WTC11 (cell line): ENCODE results near the gene LPCAT1. TPM values are rescaled to one million over a fixed set of nuclear protein-coding genes. Genes with fewer than 3 reads are reported as not detected.

Source experiments
- ATAC-seq: fragments of 200-7000 bp; cut with Tn5 transposase; 2 replicates; pipeline ENCODE4 v1.10.0; 2021; ENCODE audit warnings: mild to moderate bottlenecking, moderate library complexity
- CTCF ChIA-PET: fragments of 300-600 bp; sonication (Branson Sonifier 250); formaldehyde crosslinking; loops from one replicate; lab custom pipeline; 2021; ENCODE audit warnings: antibody characterized with exemption; lab: Charles Lee
- POLR2A ChIA-PET: fragments of 350-600 bp; sonication (Branson Sonifier 250); formaldehyde crosslinking; loops from one replicate; lab custom pipeline; 2021; ENCODE audit warnings: antibody characterized with exemption; lab: Charles Lee
- DNase-seq: peaks from one replicate; pipeline ENCODE4 v3.0.0; 2021; ENCODE audit warnings: low spot score
- H3K27ac Mint-ChIP-seq: 2 replicates; pipeline ENCODE4 v1.8.0; 2021; ENCODE audit warnings: mixed read lengths
- H3K27me3 Mint-ChIP-seq: 2 replicates; pipeline ENCODE4 v1.8.0; 2021; ENCODE audit warnings: low read depth, mild to moderate bottlenecking, moderate library complexity, mixed read lengths
- H3K36me3 Mint-ChIP-seq: 2 replicates; pipeline ENCODE4 v1.8.0; 2021; ENCODE audit warnings: mixed read lengths
- H3K4me1 Mint-ChIP-seq: 2 replicates; pipeline ENCODE4 v1.8.0; 2022; ENCODE audit warnings: mixed read lengths
- H3K4me3 Mint-ChIP-seq: 2 replicates; pipeline ENCODE4 v1.8.0; 2021; ENCODE audit warnings: mild to moderate bottlenecking, moderate library complexity, mixed read lengths
- H3K9me3 Mint-ChIP-seq: 2 replicates; pipeline ENCODE4 v1.8.0; 2021; ENCODE audit warnings: mixed read lengths
- GTF2I ChIP-seq: fragments of 250-450 bp; sonication (Bioruptor Pico); conservative IDR thresholded peaks from 2 replicates; pipeline ENCODE4 v1.4.0; 2021; ENCODE audit warnings: mild to moderate bottlenecking
- JAZF1 ChIP-seq: fragments of 250-450 bp; sonication (Bioruptor Pico); IDR thresholded peaks from 2 replicates; pipeline ENCODE4 v1.9.0; 2021; ENCODE audit warnings: moderate library complexity, mild to moderate bottlenecking, inconsistent platforms
- MYBL2 ChIP-seq: sonication (generic); formaldehyde crosslinking; IDR thresholded peaks from 2 replicates; pipeline ENCODE4 v1.8.1; 2023; ENCODE audit warnings: mild to moderate bottlenecking, moderate library complexity, missing genetic modification reagents
- NFATC4 ChIP-seq: fragments of 250-450 bp; sonication (Bioruptor Pico); IDR thresholded peaks from 2 replicates; pipeline ENCODE4 v1.9.0; 2021; ENCODE audit warnings: mild to moderate bottlenecking
- OVOL2 ChIP-seq: fragments of 250-450 bp; sonication (Bioruptor Pico); IDR thresholded peaks from 2 replicates; pipeline ENCODE4 v1.9.0; 2021; ENCODE audit warnings: mild to moderate bottlenecking, borderline replicate concordance
- RORB ChIP-seq: fragments of 250-450 bp; sonication (Bioruptor Pico); IDR thresholded peaks from 2 replicates; pipeline ENCODE4 v1.9.0; 2021; ENCODE audit warnings: mild to moderate bottlenecking
- SMAD3 ChIP-seq: sonication (generic); formaldehyde crosslinking; IDR thresholded peaks from 2 replicates; pipeline ENCODE4 v1.8.0; 2022; ENCODE audit warnings: missing genetic modification reagents, mild to moderate bottlenecking, borderline replicate concordance
- SMAD4 ChIP-seq: sonication (generic); formaldehyde crosslinking; IDR thresholded peaks from 2 replicates; pipeline ENCODE4 v1.8.0; 2022; ENCODE audit warnings: mild to moderate bottlenecking, missing genetic modification reagents
- SOX15 ChIP-seq: fragments of 250-450 bp; sonication (Bioruptor Pico); IDR thresholded peaks from 2 replicates; pipeline ENCODE4 v1.9.0; 2021; ENCODE audit warnings: mild to moderate bottlenecking
- TCF7 ChIP-seq: sonication (generic); formaldehyde crosslinking; IDR thresholded peaks from 2 replicates; pipeline ENCODE4 v1.8.0; 2022; ENCODE audit warnings: mild to moderate bottlenecking, low read depth, missing genetic modification reagents, moderate library complexity
- ZNF317 ChIP-seq: sonication (generic); formaldehyde crosslinking; IDR thresholded peaks from 2 replicates; pipeline ENCODE4 v1.8.1; 2023; ENCODE audit warnings: low read depth, mild to moderate bottlenecking, moderate library complexity, missing genetic modification reagents, borderline replicate concordance
- ZNF396 ChIP-seq: fragments of 250-450 bp; sonication (Bioruptor Pico); IDR thresholded peaks from 2 replicates; pipeline ENCODE4 v1.8.0; 2021; ENCODE audit warnings: mild to moderate bottlenecking, moderate library complexity, borderline replicate concordance
- ZNF671 ChIP-seq: fragments of 250-450 bp; sonication (Bioruptor Pico); IDR thresholded peaks from 2 replicates; pipeline ENCODE4 v1.8.0; 2021; ENCODE audit warnings: mild to moderate bottlenecking
- total RNA-seq: library from RNA; stranded (reverse); gene quantifications from 3 replicates; pipeline ENCODE4 v1.2.3, GENCODE V29; 2021
- TF ChIP-seq, protein P1 (sequence below): sonication (generic); formaldehyde crosslinking; IDR thresholded peaks from 2 replicates; pipeline ENCODE4 v1.8.0; 2022; ENCODE audit warnings: mild to moderate bottlenecking, missing genetic modification reagents
- TF ChIP-seq, protein P2 (sequence below): fragments of 250-450 bp; sonication (Bioruptor Pico); IDR thresholded peaks from 2 replicates; pipeline ENCODE4 v2.1.2; 2022; ENCODE audit warnings: mild to moderate bottlenecking, moderate library complexity
- TF ChIP-seq, protein P3 (sequence below): fragments of 250-450 bp; sonication (Bioruptor Pico); conservative IDR thresholded peaks from 2 replicates; pipeline ENCODE4 v1.9.0; 2021; ENCODE audit warnings: mild to moderate bottlenecking
- TF ChIP-seq, protein P4 (sequence below): sonication (generic); formaldehyde crosslinking; IDR thresholded peaks from 2 replicates; pipeline ENCODE4 v1.8.1; 2023; ENCODE audit warnings: mild to moderate bottlenecking, missing genetic modification reagents
- TF ChIP-seq, protein P5 (sequence below): sonication (generic); formaldehyde crosslinking; IDR thresholded peaks from 2 replicates; pipeline ENCODE4 v1.8.0; 2022; ENCODE audit warnings: mild to moderate bottlenecking, missing genetic modification reagents
- TF ChIP-seq, protein P6 (sequence below): sonication (generic); formaldehyde crosslinking; IDR thresholded peaks from 2 replicates; pipeline ENCODE4 v1.8.0; 2023; ENCODE audit warnings: missing genetic modification reagents, mild to moderate bottlenecking, borderline replicate concordance

LPCAT1 gene
- total RNA-seq, 1 experiment from 2014 or later = 206 TPM

DNA sequence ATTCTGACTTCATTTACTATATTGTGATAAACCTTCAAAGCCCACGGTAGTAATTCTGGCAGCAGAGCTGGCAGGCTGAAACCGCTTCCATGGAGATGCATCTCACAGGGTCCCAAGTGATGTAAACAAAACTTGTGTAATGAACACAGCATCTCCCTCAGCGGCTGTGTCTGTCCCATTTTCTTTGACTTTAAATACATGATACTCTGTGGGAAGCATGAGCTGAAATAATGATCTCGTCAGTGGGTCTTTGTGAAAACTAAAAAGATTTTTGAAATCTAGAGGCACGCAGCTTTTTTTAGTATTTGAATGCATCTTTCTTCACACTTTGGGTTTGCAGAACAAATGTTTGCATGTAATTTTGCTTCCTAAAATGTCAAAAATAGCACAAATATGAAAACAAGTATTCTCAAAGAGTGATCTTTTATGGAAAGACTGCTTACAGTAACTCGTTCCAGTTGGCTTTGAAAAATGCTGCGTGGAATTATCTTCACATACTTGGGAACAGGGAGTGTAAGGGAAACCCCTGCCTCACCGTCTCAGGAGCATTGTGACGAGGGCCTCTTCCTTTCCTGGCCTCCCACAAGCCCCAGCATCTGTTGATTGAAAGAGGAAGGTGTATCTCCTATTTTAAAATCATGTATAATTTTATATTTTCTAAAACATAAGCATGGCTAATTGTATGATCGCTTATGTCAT is 18.1 kb upstream of the LPCAT1 start:
- CTCF ChIA-PET = interaction anchor here (0.9 to 1.1 kb wide), 2 partner anchors 74 to 102 kb away, joined by 3 read pairs; no protein-coding TSS in a partner anchor
- no peak for ATAC-seq
- TF ChIP-seq, protein P1, sequence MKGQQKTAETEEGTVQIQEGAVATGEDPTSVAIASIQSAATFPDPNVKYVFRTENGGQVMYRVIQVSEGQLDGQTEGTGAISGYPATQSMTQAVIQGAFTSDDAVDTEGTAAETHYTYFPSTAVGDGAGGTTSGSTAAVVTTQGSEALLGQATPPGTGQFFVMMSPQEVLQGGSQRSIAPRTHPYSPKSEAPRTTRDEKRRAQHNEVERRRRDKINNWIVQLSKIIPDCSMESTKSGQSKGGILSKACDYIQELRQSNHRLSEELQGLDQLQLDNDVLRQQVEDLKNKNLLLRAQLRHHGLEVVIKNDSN (CRISPR knock-in tag) = no peak
- TF ChIP-seq ZNF671 (no peak), TCF7 (CRISPR knock-in tag) (no peak), GTF2I (CRISPR knock-in tag) (no peak), ZNF396 (CRISPR knock-in tag) (no peak), JAZF1 (CRISPR knock-in tag) (no peak), ZNF317 (CRISPR knock-in tag) (no peak), SMAD4 (CRISPR knock-in tag) (no peak), OVOL2 (CRISPR knock-in tag) (no peak), SMAD3 (no peak), RORB (no peak), MYBL2 (CRISPR knock-in tag) (no peak), NFATC4 (CRISPR knock-in tag) (no peak), SOX15 (CRISPR knock-in tag) (no peak)
- TF ChIP-seq, protein P2, sequence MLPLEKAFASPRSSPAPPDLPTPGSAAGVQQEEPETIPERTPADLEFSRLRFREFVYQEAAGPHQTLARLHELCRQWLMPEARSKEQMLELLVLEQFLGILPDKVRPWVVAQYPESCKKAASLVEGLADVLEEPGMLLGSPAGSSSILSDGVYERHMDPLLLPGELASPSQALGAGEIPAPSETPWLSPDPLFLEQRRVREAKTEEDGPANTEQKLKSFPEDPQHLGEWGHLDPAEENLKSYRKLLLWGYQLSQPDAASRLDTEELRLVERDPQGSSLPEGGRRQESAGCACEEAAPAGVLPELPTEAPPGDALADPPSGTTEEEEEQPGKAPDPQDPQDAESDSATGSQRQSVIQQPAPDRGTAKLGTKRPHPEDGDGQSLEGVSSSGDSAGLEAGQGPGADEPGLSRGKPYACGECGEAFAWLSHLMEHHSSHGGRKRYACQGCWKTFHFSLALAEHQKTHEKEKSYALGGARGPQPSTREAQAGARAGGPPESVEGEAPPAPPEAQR (CRISPR knock-in tag) = no peak
- TF ChIP-seq, protein P3, sequence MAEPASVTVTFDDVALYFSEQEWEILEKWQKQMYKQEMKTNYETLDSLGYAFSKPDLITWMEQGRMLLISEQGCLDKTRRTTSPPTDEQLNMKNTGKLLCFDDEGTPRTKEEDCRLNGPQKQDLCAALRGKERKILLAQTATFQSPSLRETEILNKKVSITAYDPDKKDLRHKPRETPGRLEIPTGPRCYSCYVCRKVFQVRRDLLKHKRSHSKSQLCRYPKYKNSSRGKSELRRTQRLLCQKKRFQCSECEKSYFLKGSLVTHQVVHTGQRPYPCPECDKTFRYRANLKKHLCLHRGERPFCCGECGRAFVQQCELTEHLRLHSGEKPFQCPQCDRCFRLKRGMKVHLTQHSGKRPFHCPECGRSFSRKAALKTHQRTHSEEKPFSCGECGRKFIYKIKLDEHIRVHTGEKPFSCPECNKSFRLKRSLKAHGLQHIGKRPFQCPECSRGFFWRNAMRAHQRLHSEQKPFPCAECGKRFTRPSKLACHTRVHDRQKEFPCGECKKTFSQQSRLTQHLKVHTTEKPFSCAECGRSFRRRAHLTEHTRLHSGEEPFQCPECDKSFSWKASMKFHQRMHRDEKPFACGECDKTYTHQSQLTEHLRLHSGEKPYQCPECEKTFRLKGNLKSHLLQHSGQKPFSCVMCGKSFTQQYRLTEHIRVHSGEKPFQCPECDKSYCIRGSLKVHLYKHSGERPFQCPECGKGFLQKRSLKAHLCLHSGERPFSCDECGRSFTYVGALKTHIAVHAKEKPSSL = no peak
- TF ChIP-seq, protein P4, sequence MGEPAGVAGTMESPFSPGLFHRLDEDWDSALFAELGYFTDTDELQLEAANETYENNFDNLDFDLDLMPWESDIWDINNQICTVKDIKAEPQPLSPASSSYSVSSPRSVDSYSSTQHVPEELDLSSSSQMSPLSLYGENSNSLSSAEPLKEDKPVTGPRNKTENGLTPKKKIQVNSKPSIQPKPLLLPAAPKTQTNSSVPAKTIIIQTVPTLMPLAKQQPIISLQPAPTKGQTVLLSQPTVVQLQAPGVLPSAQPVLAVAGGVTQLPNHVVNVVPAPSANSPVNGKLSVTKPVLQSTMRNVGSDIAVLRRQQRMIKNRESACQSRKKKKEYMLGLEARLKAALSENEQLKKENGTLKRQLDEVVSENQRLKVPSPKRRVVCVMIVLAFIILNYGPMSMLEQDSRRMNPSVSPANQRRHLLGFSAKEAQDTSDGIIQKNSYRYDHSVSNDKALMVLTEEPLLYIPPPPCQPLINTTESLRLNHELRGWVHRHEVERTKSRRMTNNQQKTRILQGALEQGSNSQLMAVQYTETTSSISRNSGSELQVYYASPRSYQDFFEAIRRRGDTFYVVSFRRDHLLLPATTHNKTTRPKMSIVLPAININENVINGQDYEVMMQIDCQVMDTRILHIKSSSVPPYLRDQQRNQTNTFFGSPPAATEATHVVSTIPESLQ = no peak
- TF ChIP-seq, protein P5, sequence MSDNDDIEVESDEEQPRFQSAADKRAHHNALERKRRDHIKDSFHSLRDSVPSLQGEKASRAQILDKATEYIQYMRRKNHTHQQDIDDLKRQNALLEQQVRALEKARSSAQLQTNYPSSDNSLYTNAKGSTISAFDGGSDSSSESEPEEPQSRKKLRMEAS (CRISPR knock-in tag) = no peak
- TF ChIP-seq, protein P6, sequence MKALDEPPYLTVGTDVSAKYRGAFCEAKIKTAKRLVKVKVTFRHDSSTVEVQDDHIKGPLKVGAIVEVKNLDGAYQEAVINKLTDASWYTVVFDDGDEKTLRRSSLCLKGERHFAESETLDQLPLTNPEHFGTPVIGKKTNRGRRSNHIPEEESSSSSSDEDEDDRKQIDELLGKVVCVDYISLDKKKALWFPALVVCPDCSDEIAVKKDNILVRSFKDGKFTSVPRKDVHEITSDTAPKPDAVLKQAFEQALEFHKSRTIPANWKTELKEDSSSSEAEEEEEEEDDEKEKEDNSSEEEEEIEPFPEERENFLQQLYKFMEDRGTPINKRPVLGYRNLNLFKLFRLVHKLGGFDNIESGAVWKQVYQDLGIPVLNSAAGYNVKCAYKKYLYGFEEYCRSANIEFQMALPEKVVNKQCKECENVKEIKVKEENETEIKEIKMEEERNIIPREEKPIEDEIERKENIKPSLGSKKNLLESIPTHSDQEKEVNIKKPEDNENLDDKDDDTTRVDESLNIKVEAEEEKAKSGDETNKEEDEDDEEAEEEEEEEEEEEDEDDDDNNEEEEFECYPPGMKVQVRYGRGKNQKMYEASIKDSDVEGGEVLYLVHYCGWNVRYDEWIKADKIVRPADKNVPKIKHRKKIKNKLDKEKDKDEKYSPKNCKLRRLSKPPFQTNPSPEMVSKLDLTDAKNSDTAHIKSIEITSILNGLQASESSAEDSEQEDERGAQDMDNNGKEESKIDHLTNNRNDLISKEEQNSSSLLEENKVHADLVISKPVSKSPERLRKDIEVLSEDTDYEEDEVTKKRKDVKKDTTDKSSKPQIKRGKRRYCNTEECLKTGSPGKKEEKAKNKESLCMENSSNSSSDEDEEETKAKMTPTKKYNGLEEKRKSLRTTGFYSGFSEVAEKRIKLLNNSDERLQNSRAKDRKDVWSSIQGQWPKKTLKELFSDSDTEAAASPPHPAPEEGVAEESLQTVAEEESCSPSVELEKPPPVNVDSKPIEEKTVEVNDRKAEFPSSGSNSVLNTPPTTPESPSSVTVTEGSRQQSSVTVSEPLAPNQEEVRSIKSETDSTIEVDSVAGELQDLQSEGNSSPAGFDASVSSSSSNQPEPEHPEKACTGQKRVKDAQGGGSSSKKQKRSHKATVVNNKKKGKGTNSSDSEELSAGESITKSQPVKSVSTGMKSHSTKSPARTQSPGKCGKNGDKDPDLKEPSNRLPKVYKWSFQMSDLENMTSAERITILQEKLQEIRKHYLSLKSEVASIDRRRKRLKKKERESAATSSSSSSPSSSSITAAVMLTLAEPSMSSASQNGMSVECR (CRISPR knock-in tag) = no peak
- DNase-seq = no peak
- no peaks in the 10 kb centered on the region for H3K36me3 Mint-ChIP-seq
- H3K27me3 Mint-ChIP-seq = no peaks in the 10 kb centered on the region
- POLR2A ChIA-PET = no interaction called here
- peaks cover 7% of the 10 kb centered on the region; the same call in 1 of the 2 replicates for H3K9me3 Mint-ChIP-seq
- H3K4me1 Mint-ChIP-seq = no peaks in the 10 kb centered on the region
- H3K4me3 Mint-ChIP-seq = no peak overlapping the region
- no peak overlapping the region for H3K27ac Mint-ChIP-seq
